Nephron (organoid): ENCODE results near the gene IL36A.

Source experiments
- H3K27ac Mint-ChIP-seq, 3 experiments: 2 replicates each; pipeline ENCODE4 v1.8.0; 2020; ENCODE audit warnings: mixed read lengths in 3 of 3, mild to moderate bottlenecking in 2 of 3, moderate library complexity in 1 of 3
- H3K27me3 Mint-ChIP-seq: 2 replicates; pipeline ENCODE4 v1.8.0; 2021; ENCODE audit warnings: low read depth, mild to moderate bottlenecking, moderate library complexity, mixed read lengths
- H3K36me3 Mint-ChIP-seq: 2 replicates; pipeline ENCODE4 v1.8.0; 2020; ENCODE audit warnings: low read depth, mixed read lengths
- H3K4me1 Mint-ChIP-seq: 2 replicates; pipeline ENCODE4 v1.8.0; 2020; ENCODE audit warnings: mixed read lengths
- H3K4me3 Mint-ChIP-seq, 3 experiments: 2 replicates each; pipeline ENCODE4 v1.8.0; 2020; ENCODE audit warnings: mild to moderate bottlenecking in 3 of 3, mixed read lengths in 3 of 3, moderate library complexity in 2 of 3
- H3K9me3 Mint-ChIP-seq: 2 replicates; pipeline ENCODE4 v1.8.0; 2020; ENCODE audit warnings: mixed read lengths
- TF ChIP-seq, protein P1 (sequence below), 3 experiments: fragments of 200-600 bp; sonication (generic); IDR thresholded peaks; one replicate each; pipeline ENCODE4 v1.5.0; 2021; ENCODE audit warnings: antibody characterized with exemption in 3 of 3; ENCODE audit not compliant: unreplicated experiment in 3 of 3

The IL36A gene

DNA sequence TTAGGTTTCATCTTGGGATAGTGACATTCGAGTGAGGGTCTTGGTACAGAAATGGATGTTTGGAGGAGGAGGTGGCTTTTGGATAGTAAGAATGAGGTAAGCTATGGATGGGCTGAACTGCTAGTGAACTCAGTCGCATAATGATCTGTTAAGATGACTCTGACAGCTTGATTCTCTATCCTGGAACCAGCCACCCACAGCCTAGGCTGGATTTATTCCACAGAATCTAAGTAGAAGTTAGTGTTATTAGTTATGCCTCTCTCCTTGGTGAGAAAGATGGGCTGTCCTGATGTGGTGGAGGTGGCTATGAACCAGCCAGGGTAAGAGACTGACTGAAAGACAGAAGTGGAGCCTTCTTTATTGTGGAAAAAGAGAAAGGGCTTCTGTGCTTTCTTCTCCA lies 22.4 kb downstream of the IL36A start:
- no peak overlapping the region for H3K4me3 Mint-ChIP-seq
- H3K27me3 Mint-ChIP-seq: peaks cover 60% of the 10 kb centered on the region
- no peaks in the 10 kb centered on the region for H3K36me3 Mint-ChIP-seq
- H3K4me1 Mint-ChIP-seq: no peaks in the 10 kb centered on the region
- no peaks in the 10 kb centered on the region for H3K9me3 Mint-ChIP-seq
- TF ChIP-seq, protein P1, sequence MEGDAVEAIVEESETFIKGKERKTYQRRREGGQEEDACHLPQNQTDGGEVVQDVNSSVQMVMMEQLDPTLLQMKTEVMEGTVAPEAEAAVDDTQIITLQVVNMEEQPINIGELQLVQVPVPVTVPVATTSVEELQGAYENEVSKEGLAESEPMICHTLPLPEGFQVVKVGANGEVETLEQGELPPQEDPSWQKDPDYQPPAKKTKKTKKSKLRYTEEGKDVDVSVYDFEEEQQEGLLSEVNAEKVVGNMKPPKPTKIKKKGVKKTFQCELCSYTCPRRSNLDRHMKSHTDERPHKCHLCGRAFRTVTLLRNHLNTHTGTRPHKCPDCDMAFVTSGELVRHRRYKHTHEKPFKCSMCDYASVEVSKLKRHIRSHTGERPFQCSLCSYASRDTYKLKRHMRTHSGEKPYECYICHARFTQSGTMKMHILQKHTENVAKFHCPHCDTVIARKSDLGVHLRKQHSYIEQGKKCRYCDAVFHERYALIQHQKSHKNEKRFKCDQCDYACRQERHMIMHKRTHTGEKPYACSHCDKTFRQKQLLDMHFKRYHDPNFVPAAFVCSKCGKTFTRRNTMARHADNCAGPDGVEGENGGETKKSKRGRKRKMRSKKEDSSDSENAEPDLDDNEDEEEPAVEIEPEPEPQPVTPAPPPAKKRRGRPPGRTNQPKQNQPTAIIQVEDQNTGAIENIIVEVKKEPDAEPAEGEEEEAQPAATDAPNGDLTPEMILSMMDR (IDR thresholded peaks at IDR 0.05; ENCODE audit: unreplicated experiment in 3 of 3): no peak
- no peak overlapping the region for H3K27ac Mint-ChIP-seq

DNA sequence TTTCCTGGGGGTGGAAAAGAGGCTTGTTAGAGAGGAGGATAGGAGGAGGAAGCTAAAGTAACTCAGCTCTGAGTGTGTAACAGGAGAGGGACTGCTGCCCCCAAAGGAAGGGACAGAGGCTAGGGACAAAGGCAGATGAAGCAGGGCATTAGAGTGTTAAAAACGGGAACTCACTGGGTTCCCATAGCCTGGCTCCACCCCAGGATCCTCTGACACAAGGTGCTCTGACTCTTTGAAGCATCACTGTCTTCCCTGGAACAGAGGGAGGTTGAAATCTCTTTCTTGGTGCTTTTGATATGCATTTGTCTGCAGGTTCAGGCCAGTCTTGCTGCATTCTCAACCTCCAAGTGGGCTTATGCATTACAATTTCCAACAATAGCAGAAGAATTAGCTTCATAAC lies 22.9 kb downstream of the IL36A start:
- Mint-ChIP-seq H3K36me3 (no peaks in the 10 kb centered on the region), H3K4me3 (no peak overlapping the region), H3K27me3 (peaks cover 63% of the 10 kb centered on the region), H3K27ac (no peak overlapping the region), H3K9me3 (no peaks in the 10 kb centered on the region), H3K4me1 (no peaks in the 10 kb centered on the region)
- TF ChIP-seq, protein P1 (IDR thresholded peaks at IDR 0.05; ENCODE audit: unreplicated experiment in 3 of 3): no peak

DNA sequence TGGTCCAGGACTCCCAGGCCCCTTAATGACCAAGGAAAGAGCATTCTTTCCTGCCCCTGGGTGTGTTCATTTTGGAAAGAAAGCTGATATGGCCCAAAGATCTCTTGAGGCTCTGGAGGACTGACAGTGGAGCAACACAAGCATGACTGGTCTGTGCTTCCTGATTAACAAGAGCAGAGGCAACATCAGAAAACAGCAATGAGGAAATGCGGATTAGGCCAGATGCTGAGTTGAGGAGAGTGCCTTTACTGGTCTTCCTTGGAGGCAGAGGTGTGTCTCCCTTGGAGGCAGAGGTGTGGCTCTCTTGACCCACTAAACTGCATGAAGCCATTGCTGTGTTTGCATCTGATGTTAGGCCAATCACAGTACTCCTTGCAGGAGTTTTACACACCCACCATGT lies 27.5 kb downstream of the IL36A start:
- TF ChIP-seq, protein P1 (IDR thresholded peaks at IDR 0.05; ENCODE audit: unreplicated experiment in 3 of 3): no peak
- Mint-ChIP-seq H3K4me3 (no peak overlapping the region), H3K9me3 (no peaks in the 10 kb centered on the region), H3K36me3 (no peaks in the 10 kb centered on the region), H3K27me3 (peaks cover 57% of the 10 kb centered on the region), H3K27ac (no peak overlapping the region), H3K4me1 (no peaks in the 10 kb centered on the region)

GRCh38 chr2:113034016-113034415 lies 28.8 kb downstream of the IL36A start:
- Mint-ChIP-seq H3K9me3 (no peaks in the 10 kb centered on the region), H3K27ac (no peak overlapping the region), H3K4me1 (no peaks in the 10 kb centered on the region), H3K36me3 (no peaks in the 10 kb centered on the region), H3K27me3 (peaks cover 46% of the 10 kb centered on the region), H3K4me3 (no peak overlapping the region)
- TF ChIP-seq, protein P1 (IDR thresholded peaks at IDR 0.05; ENCODE audit: unreplicated experiment in 3 of 3): no peak

- no peak overlapping the region for H3K27ac Mint-ChIP-seq
- H3K4me1 Mint-ChIP-seq: no peaks in the 10 kb centered on the region
- peaks cover 44% of the 10 kb centered on the region for H3K27me3 Mint-ChIP-seq
- TF ChIP-seq, protein P1 (IDR thresholded peaks at IDR 0.05; ENCODE audit: unreplicated experiment in 3 of 3): no peak
- no peaks in the 10 kb centered on the region for H3K9me3 Mint-ChIP-seq
- H3K4me3 Mint-ChIP-seq: no peak overlapping the region
- no peaks in the 10 kb centered on the region for H3K36me3 Mint-ChIP-seq
Measured at GRCh38 chr2:113036763-113037162, 31.5 kb downstream of the IL36A start.

DNA sequence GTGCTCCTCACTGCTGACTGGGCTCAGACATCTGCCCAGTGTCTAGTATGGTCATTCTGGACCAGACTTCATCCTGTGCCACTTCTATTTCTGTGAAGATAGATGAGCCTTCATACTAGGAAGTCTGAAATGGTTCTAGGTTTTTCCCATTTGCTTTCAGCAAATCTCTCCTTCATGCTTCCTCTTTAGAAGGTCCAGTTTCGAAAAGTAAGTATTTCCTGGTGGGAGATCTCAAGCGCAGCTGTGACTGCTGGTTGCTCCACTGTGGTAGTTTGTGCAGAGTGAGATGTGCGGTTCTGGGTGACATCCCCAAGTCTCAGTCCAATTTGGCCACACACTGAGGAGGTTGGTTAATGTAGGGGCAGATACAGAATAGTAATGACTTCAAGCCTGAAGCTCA lies 33.0 kb downstream of the IL36A start:
- Mint-ChIP-seq H3K4me3 (no peak overlapping the region), H3K36me3 (no peaks in the 10 kb centered on the region), H3K27me3 (peaks cover 40% of the 10 kb centered on the region), H3K4me1 (no peaks in the 10 kb centered on the region), H3K9me3 (no peaks in the 10 kb centered on the region), H3K27ac (no peak overlapping the region)
- TF ChIP-seq, protein P1 (IDR thresholded peaks at IDR 0.05; ENCODE audit: unreplicated experiment in 3 of 3): no peak
